Activated CD4-positive, alpha-beta T cell treated with anti-CD3 and anti-CD28 coated beads for 48 hours (primary cell): ENCODE measurements around the gene TMEM53.
A peak's percentile ranks its signal among the peaks of the same experiment; 100 is the strongest.
"Not testable (repeated sequence)": the region's sequence is repeated elsewhere in the genome, so short reads cannot be mapped to it uniquely, and the experiment has no call there.

Experiments used
- DNase-seq: peaks from one replicate; pipeline ENCODE4 v3.0.0-alpha.2; 2020

Gene TMEM53

GRCh38 chr1:44674113-44675000, at the start of gene TMEM53, which contains the start of gene ARMH1:
Gene TMEM53 (minus strand): TSS chr1:44674481. CDS start chr1:44674391, 90 bp downstream.
Gene ARMH1 (plus strand): TSS chr1:44674714. CDS start chr1:44689698, 14,984 bp downstream.
- DNase-seq = peak; percentile 99

GRCh38 chr1:44723496-44724295, 49.4 kb upstream of the TMEM53 start:
- DNase-seq = peak; percentile 77

DNA sequence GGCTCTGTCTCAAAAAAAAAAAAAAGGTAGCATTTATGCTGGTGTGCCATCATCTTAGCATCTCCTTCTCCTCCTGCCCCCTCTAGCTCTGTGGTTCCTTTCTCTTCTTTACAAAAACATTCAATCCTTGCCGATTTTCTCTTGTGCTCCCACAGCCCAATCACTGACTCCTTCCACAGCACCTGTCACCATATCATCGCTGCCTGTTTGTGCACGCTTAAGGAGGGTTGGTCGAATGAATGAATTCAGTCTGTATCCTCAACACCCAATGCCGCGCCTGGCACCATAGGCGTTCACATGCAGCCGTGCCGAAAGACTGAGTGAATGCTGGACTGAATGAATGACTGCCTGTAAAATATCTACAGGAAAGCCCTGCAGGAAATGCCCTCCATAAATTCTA, 48.8 kb upstream of the TMEM53 start:
- peak; percentile 56 for DNase-seq

DNA sequence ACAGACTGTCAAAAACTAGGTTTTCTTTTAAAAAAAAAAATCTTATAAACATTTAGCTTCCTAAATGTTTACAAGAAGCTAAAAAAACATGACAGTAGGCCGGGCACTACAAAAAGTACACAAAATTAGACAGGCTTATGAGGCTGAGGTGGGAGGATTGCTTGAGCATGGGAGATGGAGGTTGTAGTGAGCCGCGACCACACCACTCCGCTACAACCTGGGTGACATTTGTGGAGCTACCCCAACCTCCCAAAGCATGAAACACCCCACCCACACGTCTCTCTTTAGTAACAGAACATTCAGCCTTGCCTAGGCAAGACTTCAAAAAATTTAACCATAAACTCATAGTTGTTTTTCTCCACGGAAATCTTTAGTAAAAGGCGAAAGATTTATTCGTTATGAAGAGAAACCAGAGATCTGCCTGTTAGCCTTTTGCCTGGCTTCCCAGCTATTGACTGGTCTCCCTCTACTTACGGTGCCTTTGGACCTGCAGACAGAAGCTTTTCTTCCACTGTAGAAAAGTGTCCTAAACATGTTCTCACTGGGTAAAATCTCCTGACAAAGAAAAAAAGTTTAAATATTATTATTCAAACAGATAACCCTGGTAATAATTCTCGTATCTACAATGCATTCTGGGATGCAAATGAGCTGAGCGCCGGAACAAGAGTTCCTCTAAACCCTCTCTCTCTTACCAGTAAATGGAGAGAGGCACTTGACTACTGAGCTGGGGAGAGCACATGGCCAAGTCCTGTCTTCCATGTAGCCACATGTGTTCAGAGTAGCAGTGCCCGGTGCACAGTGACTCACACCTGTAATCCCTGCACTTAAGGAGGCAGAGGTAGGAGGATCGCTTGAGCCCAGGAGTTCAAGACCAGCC, 47.4 kb upstream of the TMEM53 start:
- peak; percentile 91 for DNase-seq

GRCh38 chr1:44720281-44720680, 46.0 kb upstream of the TMEM53 start:
- DNase-seq = no peak

DNA sequence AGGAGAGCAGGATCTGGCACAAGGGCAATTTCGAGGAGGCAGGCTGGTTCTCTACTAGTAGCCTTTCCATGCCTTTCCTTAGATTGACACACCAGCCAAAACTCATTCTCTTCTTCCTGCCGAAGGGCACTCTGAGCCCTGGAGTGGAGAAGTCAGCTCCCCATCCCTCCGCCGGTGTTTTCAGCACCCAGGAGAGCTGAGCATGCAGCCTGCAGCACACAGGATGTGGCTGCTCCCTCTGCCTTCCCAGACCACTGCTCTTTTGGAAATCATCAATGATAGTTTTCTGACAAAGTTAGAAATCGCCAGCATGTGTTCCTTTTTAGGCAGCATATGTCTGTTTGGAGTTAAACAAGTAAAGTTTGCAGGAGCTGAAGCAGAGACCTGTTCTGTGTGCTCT, 45.0 kb upstream of the TMEM53 start:
- no peak for DNase-seq

DNA sequence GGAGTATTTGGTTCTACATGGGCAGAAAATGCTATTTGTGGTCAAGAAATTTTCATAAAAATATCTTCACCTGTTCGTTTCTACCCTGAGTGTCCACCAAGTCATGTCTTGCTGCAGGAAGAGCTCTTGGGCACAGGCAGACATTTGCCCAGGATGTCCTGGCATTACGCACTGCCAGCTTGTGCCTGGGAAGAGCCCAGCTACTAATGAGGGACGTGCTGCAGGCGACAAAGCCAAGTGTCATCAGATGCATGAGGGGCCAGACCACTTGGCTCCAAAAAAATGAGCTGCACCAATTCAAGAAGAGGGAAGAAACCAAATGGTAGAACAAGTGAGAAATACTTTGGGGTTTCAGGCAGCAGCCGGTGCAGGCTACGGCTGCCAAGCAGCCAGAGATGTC, 43.8 kb upstream of the TMEM53 start:
- no peak for DNase-seq

GRCh38 chr1:44717653-44718052, 43.4 kb upstream of the TMEM53 start:
- DNase-seq = no peak

GRCh38 chr1:44717156-44717555, 42.9 kb upstream of the TMEM53 start:
- DNase-seq = no peak

- peak; percentile 74 for DNase-seq
Measured at GRCh38 chr1:44714944-44715571, 40.8 kb upstream of the TMEM53 start.

- DNase-seq = no peak
Measured at GRCh38 chr1:44714532-44714931, 40.3 kb upstream of the TMEM53 start.

- DNase-seq = no peak
Measured at GRCh38 chr1:44713321-44713781, 39.1 kb upstream of the TMEM53 start.

- peak; percentile 37 for DNase-seq
Measured at GRCh38 chr1:44707959-44708831, 33.9 kb upstream of the TMEM53 start.

DNA sequence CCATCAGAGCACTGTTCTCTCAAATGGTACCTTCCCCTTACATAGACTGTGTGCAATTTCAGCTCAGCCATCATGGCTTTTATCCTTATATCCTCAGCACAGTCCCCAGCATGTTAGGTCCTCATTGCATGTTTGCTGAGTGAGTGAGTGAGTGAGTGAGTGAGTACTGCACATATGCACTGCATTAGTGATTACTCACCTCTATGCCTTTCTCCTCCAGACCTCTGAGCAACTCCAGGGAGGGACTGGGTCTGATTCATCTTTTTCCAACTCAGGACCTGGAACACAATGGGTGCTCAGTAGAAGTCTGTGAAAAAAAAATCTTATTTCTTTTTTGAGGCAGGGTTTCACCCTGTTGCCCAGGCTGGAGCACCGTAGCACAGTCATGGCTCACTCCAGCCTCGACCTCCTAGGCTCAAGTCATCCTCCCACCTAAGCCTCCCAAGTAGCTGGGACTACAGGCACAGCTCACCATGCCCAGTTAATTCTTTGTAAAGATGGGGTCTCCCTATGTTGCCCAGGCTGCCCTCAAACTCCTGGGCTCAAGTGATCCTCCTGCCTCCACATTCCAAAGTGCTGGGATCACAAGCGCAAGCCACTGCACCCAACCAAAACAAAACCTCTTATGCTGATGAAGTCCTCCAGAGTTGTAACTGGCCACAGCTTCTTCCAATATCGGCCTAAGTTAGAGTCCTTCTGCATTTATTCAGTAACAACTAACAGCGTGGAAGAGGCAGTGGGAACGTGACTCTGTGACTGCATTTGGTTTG, 33.0 kb upstream of the TMEM53 start:
- DNase-seq = no peak

DNA sequence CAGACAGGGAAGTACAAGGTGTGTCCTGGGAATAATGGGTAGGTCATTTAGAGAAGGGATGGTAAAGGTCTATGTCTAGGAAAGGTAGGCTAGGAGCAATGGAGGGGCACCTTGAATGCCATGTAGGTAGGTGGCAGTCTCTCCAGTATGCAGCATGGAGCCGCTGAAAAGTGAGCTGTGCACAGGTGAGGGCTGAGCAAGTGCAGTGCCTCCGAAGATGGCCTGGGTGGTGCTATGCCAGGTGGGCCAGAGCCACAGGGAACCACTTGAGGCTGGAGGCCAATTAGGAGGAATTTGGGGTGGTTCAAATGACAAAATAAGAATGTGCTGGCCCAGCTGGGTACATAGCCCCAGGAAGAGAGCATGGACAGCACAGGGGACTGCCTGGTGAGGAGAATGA, 31.7 kb upstream of the TMEM53 start:
- no peak for DNase-seq

GRCh38 chr1:44705470-44705869, 31.2 kb upstream of the TMEM53 start:
- no peak for DNase-seq

GRCh38 chr1:44701141-44701573, 26.9 kb upstream of the TMEM53 start:
- no peak for DNase-seq

- DNase-seq = no peak
Measured at GRCh38 chr1:44700573-44700972, 26.3 kb upstream of the TMEM53 start.

DNA sequence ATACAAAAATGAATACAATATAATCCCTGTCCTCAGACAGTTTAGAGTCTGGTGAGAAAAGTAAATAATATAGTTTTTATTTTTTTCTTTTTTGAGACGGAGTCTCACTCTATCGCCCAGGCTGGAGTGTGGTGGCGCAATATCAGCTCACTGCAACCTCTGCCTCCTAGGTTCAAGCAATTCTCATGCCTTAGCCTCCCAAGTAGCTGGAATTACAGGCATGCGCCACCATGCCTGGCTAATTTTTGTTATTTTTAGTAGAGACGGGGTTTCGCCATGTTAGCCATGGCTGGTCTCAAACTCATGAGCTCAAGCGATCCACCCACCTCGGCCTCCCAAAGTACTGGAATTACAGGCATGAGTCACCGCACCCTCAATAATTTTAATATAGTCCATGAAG, 25.1 kb upstream of the TMEM53 start:
- not testable (repeated sequence) for DNase-seq

- no peak for DNase-seq
Measured at GRCh38 chr1:44698138-44698537, 23.9 kb upstream of the TMEM53 start.
